A549 (cell line): Measurements from ENCODE around the gene SLC17A3. TPM values are rescaled to one million over a fixed set of nuclear protein-coding genes. Genes with fewer than 3 reads are reported as not detected.

ENCODE experiments used
- ATAC-seq, 2 experiments: fragments of 200-7000 bp in 1 of 2; fragments of >200 bp in 1 of 2; cut with Nextera tagmentation in 1 of 2; cut with Tn5 transposase in 1 of 2; 3 replicates each; pipeline versions ENCODE4 v1.8.0 to v1.9.1; 2018 to 2020; ENCODE audit warnings: mild to moderate bottlenecking in 1 of 2, moderate library complexity in 1 of 2
- CTCF ChIA-PET: fragments of 300-600 bp; sonication (Branson Sonifier 250); formaldehyde crosslinking; extraction: SDS; loops from one replicate; lab custom pipeline; 2021; ENCODE audit warnings: antibody characterized with exemption, inconsistent platforms; lab: Yijun Ruan, JAX
- POLR2A ChIA-PET: fragments of 350-600 bp; formaldehyde crosslinking; extraction: SDS; loops from one replicate; lab custom pipeline; 2021; ENCODE audit warnings: antibody characterized with exemption, inconsistent platforms; lab: Yijun Ruan, JAX
- DNase-seq, 2 experiments: peaks; one replicate each; pipeline versions ENCODE4 v3.0.0 to v3.0.0-alpha.2; 2011 to 2016; ENCODE audit warnings: low read depth in 1 of 2, low spot score in 1 of 2
- FAIRE-seq: peaks from 2 replicates; lab custom pipeline; 2011; peaks lifted over from hg19 to GRCh38; lab: Jason Lieb, UNC
- H3K27ac ChIP-seq, 2 experiments: fragments of >200 bp; sonication (Bioruptor Twin); formaldehyde crosslinking; 3 replicates each; pipeline ENCODE4 v1.5.1; 2016 to 2017
- H3K4me1 ChIP-seq: fragments of >200 bp; sonication (Bioruptor Twin); formaldehyde crosslinking; 3 replicates; pipeline ENCODE4 v1.6.1; 2016
- H3K4me2 ChIP-seq: fragments of >200 bp; sonication (Bioruptor Twin); formaldehyde crosslinking; 3 replicates; pipeline ENCODE4 v1.6.1; 2016
- H3K4me3 ChIP-seq: fragments of >200 bp; sonication (Bioruptor Twin); formaldehyde crosslinking; 3 replicates; pipeline ENCODE4 v1.5.1; 2016
- H3K9me3 ChIP-seq: fragments of >200 bp; sonication (Bioruptor Twin); formaldehyde crosslinking; 3 replicates; pipeline ENCODE4 v1.6.1; 2016
- ATOH8 ChIP-seq: fragments of 250-450 bp; sonication (Bioruptor Pico); IDR thresholded peaks from 2 replicates; pipeline ENCODE4 v1.5.0; 2020; ENCODE audit warnings: low read depth, mild to moderate bottlenecking, moderate library complexity
- BHLHE40 ChIP-seq: IDR thresholded peaks from 2 replicates; pipeline ENCODE4 v1.6.1; 2012; ENCODE audit warnings: low read depth, low read length, inconsistent platforms
- CBX2 ChIP-seq: fragments of 200-600 bp; sonication (generic); IDR thresholded peaks from 2 replicates; pipeline ENCODE4 v1.6.1; 2016; ENCODE audit warnings: low read depth, mild to moderate bottlenecking, borderline replicate concordance
- CBX8 ChIP-seq: fragments of 200-600 bp; sonication (generic); IDR thresholded peaks from 2 replicates; pipeline ENCODE4 v1.6.1; 2016
- EHMT2 ChIP-seq: fragments of 200-600 bp; sonication (generic); IDR thresholded peaks from 2 replicates; pipeline ENCODE4 v1.6.1; 2016; ENCODE audit warnings: antibody characterized with exemption, low read depth, mild to moderate bottlenecking, moderate library complexity
- ELK1 ChIP-seq: fragments of 150-350 bp; IDR thresholded peaks from 2 replicates; pipeline ENCODE4 v1.6.1; 2014; ENCODE audit warnings: low read depth, mild to moderate bottlenecking, low read length
- FOSL2 ChIP-seq, 2 experiments: fragments of 450-650 bp in 1 of 2; fragments of >200 bp in 1 of 2; sonication (Bioruptor Twin) in 1 of 2; formaldehyde crosslinking; IDR thresholded peaks; 2 replicates each; pipeline versions ENCODE4 v1.5.0 to v1.6.1; 2016 to 2020; ENCODE audit warnings: mild to moderate bottlenecking in 1 of 2, moderate library complexity in 1 of 2
- FOXS1 ChIP-seq: fragments of 250-450 bp; sonication (Bioruptor Pico); IDR thresholded peaks from 2 replicates; pipeline ENCODE4 v1.5.0; 2020; ENCODE audit warnings: mild to moderate bottlenecking, moderate library complexity
- HMGXB4 ChIP-seq: fragments of 250-450 bp; sonication (Bioruptor Pico); IDR thresholded peaks from 2 replicates; pipeline ENCODE4 v1.5.0; 2021; ENCODE audit warnings: mild to moderate bottlenecking, moderate library complexity, borderline replicate concordance
- HOXB5 ChIP-seq: fragments of 250-450 bp; sonication (Bioruptor Pico); IDR thresholded peaks from 2 replicates; pipeline ENCODE4 v1.5.0; 2020; ENCODE audit warnings: mild to moderate bottlenecking, moderate library complexity
- JUN ChIP-seq, 2 experiments: fragments of >200 bp; sonication (Bioruptor Twin); formaldehyde crosslinking; IDR thresholded peaks; 2 replicates in 1 of 2; 3 replicates in 1 of 2; pipeline ENCODE4 v1.6.1; 2016 to 2017
- JUNB ChIP-seq: fragments of >200 bp; sonication (Bioruptor Twin); formaldehyde crosslinking; IDR thresholded peaks from 2 replicates; pipeline ENCODE4 v1.6.1; 2016
- KDM1A ChIP-seq: fragments of 200-600 bp; sonication (generic); IDR thresholded peaks from 2 replicates; pipeline ENCODE4 v1.6.1; 2016; ENCODE audit warnings: low read depth, mild to moderate bottlenecking
- MAFK ChIP-seq: fragments of 450-650 bp; IDR thresholded peaks from 2 replicates; pipeline ENCODE4 v1.6.1; 2014; ENCODE audit not compliant: partially characterized antibody
- MAX ChIP-seq: IDR thresholded peaks from 2 replicates; pipeline ENCODE4 v1.6.1; 2012
- NFE2L2 ChIP-seq: fragments of 150-350 bp; conservative IDR thresholded peaks from 2 replicates; pipeline ENCODE4 v1.6.1; 2014; ENCODE audit warnings: low read length
- PHF8 ChIP-seq: fragments of 200-600 bp; sonication (generic); IDR thresholded peaks from 2 replicates; pipeline ENCODE4 v1.6.1; 2016; ENCODE audit warnings: low read depth, mild to moderate bottlenecking, antibody characterized with exemption, moderate library complexity, borderline replicate concordance
- RAD21 ChIP-seq, 2 experiments: fragments of >200 bp in 1 of 2; sonication (Bioruptor Twin) in 1 of 2; formaldehyde crosslinking in 1 of 2; IDR thresholded peaks in 1 of 2; conservative IDR thresholded peaks in 1 of 2; 2 replicates in 1 of 2; 3 replicates in 1 of 2; pipeline ENCODE4 v1.6.1; 2012 to 2018; ENCODE audit warnings: inconsistent platforms in 1 of 2
- RCOR1 ChIP-seq: fragments of 150-350 bp; IDR thresholded peaks from 2 replicates; pipeline ENCODE4 v1.6.1; 2014; ENCODE audit warnings: antibody characterized with exemption, low read length, low read depth
- RNF2 ChIP-seq: fragments of 200-600 bp; sonication (generic); IDR thresholded peaks from 2 replicates; pipeline ENCODE4 v1.6.1; 2016; ENCODE audit warnings: low read depth, mild to moderate bottlenecking, antibody characterized with exemption, moderate library complexity, borderline replicate concordance
- SMC3 ChIP-seq: fragments of >200 bp; sonication (Bioruptor Twin); formaldehyde crosslinking; IDR thresholded peaks from 3 replicates; pipeline ENCODE4 v1.6.1; 2018; ENCODE audit warnings: inconsistent platforms
- TFCP2L1 ChIP-seq: fragments of 250-450 bp; sonication (Bioruptor Pico); IDR thresholded peaks from 2 replicates; pipeline ENCODE4 v1.5.0; 2021; ENCODE audit warnings: mild to moderate bottlenecking
- ZFP36 ChIP-seq: fragments of 450-650 bp; IDR thresholded peaks from 2 replicates; pipeline ENCODE4 v1.6.1; 2014; ENCODE audit warnings: borderline replicate concordance; ENCODE audit not compliant: partially characterized antibody
- ZNF302 ChIP-seq: fragments of 250-450 bp; sonication (Bioruptor Pico); IDR thresholded peaks from 2 replicates; pipeline ENCODE4 v1.9.0; 2021; ENCODE audit warnings: inconsistent platforms, mild to moderate bottlenecking, moderate library complexity
- WGBS: methylation state at CpG from one replicate; pipeline ENCODE4 v1.1.6; 2017; ENCODE audit errors: missing lambda C conversion rate; 5-methylcytosine and 5-hydroxymethylcytosine counted together
- polyA plus RNA-seq, 4 experiments: library from polyadenylated mRNA; depleted of rRNA in 3 of 4; stranded (reverse); fragments of >200 nt; fragmentation: RNase III in 1 of 4; extraction: RNeasy Plus Mini Kit Qiagen cat#74134 plus additional on column Dnase treatment in 1 of 4; gene quantifications; 2 replicates in 3 of 4; 3 replicates in 1 of 4; pipeline ENCODE4 v1.2.3, GENCODE V29; 2011 to 2017

Gene SLC17A3
- polyA plus RNA-seq, 2 of the 4 experiments (the other 2 are of a cell fraction) = 5.3 to 7.5 TPM

- 72% methylated on average over 7 of the region's 7 CpGs for WGBS
- TF ChIP-seq ELK1 (no peak), HMGXB4 (CRISPR knock-in tag) (no peak), FOXS1 (CRISPR knock-in tag) (no peak), ZNF302 (CRISPR knock-in tag) (no peak), JUN (IDR thresholded peaks at IDR 0.05) (no peak), PHF8 (no peak), CBX8 (no peak), EHMT2 (no peak), ATOH8 (no peak), MAX (no peak), SMC3 (no peak), MAFK (no peak), CBX2 (no peak), ZFP36 (no peak), KDM1A (no peak), RNF2 (no peak), RCOR1 (no peak)
- H3K4me2 ChIP-seq = no peak overlapping the region
- FAIRE-seq = no peak
- CTCF ChIA-PET = no interaction called here
- no peak overlapping the region for H3K27ac ChIP-seq
- H3K4me1 ChIP-seq = no peaks in the 10 kb centered on the region
- no peak for DNase-seq
- POLR2A ChIA-PET = no interaction called here
- no peak overlapping the region for H3K4me3 ChIP-seq
- no peaks in the 10 kb centered on the region for H3K9me3 ChIP-seq
- ATAC-seq = no peak
These were observed 42.9 kb upstream of the SLC17A3 start for GRCh38 chr6:25916789-25917490.

- Histone ChIP-seq H3K4me2 (no peak overlapping the region), H3K27ac (no peak overlapping the region), H3K4me1 (peaks cover 2% of the 10 kb centered on the region; the same call in 2 of the 3 replicates)
- no peak for FAIRE-seq
- CTCF ChIA-PET = no interaction called here
- TF ChIP-seq PHF8 (no peak), SMC3 (no peak), BHLHE40 (no peak), JUNB (no peak), ZFP36 (no peak), HMGXB4 (CRISPR knock-in tag) (no peak), HOXB5 (CRISPR knock-in tag) (no peak), NFE2L2 (no peak), CBX2 (no peak), FOSL2 (IDR thresholded peaks at IDR 0.05) (no peak), FOSL2 (CRISPR knock-in tag; IDR thresholded peaks at IDR 0.05) (no peak), KDM1A (no peak), TFCP2L1 (CRISPR knock-in tag) (no peak), RAD21 (conservative IDR thresholded peaks at IDR 0.05 in 1 of 2, IDR thresholded peaks at IDR 0.05 in 1 of 2) (no peak)
- TF ChIP-seq, all 56 proteins: peak for 0
- DNase-seq (no peak), ATAC-seq (no peak)
- Histone ChIP-seq H3K4me3 (no peak overlapping the region), H3K9me3 (no peaks in the 10 kb centered on the region)
- WGBS = 14% methylated on average over 3 of the region's 3 CpGs
- POLR2A ChIA-PET = no interaction called here
These were observed 42.3 kb upstream of the SLC17A3 start for GRCh38 chr6:25916330-25916729.
